ENCODE data around the gene DGKD. TPM values are rescaled to one million over a fixed set of nuclear protein-coding genes. Genes with fewer than 3 reads are reported as not detected.

DGKD gene
- polyA plus RNA-seq, 3 donors: 14.5 to 67.5 (median 16.6) TPM

DNA sequence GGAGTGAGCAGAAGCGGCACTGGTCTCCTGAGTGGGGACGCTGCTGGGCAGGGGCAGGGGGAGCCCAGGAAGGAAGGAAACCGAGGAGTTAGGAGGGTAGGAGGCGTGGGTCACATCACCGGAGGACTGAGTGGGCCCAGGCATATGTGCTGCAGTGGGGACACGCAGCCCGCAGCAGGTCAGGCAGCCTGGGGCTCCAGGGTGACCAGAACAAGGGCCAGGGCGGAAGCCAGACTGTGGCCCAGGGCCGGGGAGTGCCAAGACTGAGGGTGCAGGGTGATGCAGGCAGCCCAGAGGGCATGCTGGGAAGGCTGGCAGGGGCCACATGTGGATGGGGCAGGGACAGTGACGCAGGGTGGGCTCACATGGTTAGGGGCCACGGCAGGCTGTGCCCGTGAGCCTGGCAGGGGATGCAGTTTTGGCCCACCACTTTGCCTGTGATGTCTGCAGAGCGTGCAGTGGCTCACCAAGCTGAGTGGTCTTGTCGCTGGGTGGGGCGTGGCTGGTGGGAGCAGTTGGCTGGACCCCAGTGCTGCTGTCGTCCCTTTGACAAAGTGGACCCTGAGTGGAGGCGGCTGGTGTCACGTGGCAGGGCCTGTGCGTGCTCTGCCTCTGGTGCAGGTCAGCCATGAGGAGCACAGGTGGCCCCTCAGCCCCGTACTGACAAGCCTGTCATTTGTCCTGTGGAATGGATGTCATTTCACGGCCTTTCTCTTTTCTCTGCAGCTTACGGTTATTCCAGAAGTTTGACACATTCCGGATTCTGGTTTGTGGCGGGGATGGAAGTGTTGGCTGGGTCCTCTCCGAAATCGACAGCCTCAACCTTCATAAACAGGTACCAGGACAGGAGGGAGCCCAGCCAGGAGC is 87.1 kb downstream of the DGKD start:
- peaks cover 20% of the 10 kb centered on the region for H3K79me2 ChIP-seq (ENCODE audit: insufficient read depth, low read length)

DNA sequence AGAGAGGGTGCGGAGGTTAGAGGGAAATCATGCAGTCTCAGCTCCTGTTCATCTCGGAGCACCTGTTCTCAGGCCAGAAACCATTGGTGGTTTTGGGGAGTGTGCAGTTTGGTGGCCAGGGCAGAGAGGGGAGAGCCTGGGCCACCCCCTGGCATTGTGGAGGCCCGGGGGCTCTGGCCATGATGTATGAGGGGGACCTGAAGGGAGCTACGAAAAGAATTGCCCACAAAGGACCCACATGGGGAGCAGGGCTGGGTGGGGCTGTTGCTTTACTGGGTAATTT is 87.7 kb downstream of the DGKD start:
- H3K27ac Mint-ChIP-seq: peak overlapping the region in 4 of 7 donors; percentile 14 to 68 (median 35)
- H3K36me3 Mint-ChIP-seq: peaks cover 88 to 98% of the 10 kb centered on the region in 2 donors
- no peaks in the 10 kb centered on the region for H3K4me1 ChIP-seq (ENCODE audit: control insufficient read depth in 1 of 2, insufficient read depth in 2 of 2, low read length in 2 of 2)
- H3K27me3 Mint-ChIP-seq (ENCODE audit: low read depth in 3 of 3): peaks cover 0 to 2% (median 0%) of the 10 kb centered on the region in 3 donors
- H4K20me1 ChIP-seq (ENCODE audit: insufficient read depth, low read length): peaks cover 78% of the 10 kb centered on the region
- peaks cover 94 to 100% of the 10 kb centered on the region in 2 donors for H3K36me3 ChIP-seq (replicated peaks in 1 of 2; ENCODE audit: control insufficient read depth in 1 of 2, insufficient read depth in 2 of 2, low read length in 2 of 2)
- H3K9ac ChIP-seq (ENCODE audit: insufficient read depth, low read length, poor library complexity, severe bottlenecking): no peak overlapping the region
- DNase-seq: no peak
- no peak overlapping the region for H3K4me3 Mint-ChIP-seq
- no peak overlapping the region for H3K4me3 ChIP-seq (replicated peaks in 1 of 3; ENCODE audit: low read depth in 2 of 3, low read length in 3 of 3)
- WGBS (ENCODE audit: insufficient coverage): 94% methylated on average over 2 of the region's 4 CpGs
- no peaks in the 10 kb centered on the region for H3K27me3 ChIP-seq (ENCODE audit: control insufficient read depth in 2 of 2, insufficient read depth in 2 of 2, low read length in 2 of 2)
- H3K79me2 ChIP-seq (ENCODE audit: insufficient read depth, low read length): peaks cover 16% of the 10 kb centered on the region
- H3K9me3 ChIP-seq (replicated peaks in 1 of 2; ENCODE audit: control insufficient read depth in 1 of 2, insufficient read depth in 1 of 2, low read length in 2 of 2): no peaks in the 10 kb centered on the region
- H2AFZ ChIP-seq (ENCODE audit: insufficient read depth, low read depth, low read length, poor library complexity, severe bottlenecking): no peak overlapping the region
- no peaks in the 10 kb centered on the region for H3K4me1 Mint-ChIP-seq
- no peak overlapping the region for H3K4me2 ChIP-seq (replicated peaks; ENCODE audit: extremely low read depth, low read length, poor library complexity, severe bottlenecking)
- no peaks in the 10 kb centered on the region for H3K9me3 Mint-ChIP-seq
- intact Hi-C loops (cut with micrococcal nuclease): no loop called here
- H3K27ac ChIP-seq (ENCODE audit: low read depth in 1 of 2, low read length in 2 of 2): no peak overlapping the region
- TF ChIP-seq, protein P1, sequence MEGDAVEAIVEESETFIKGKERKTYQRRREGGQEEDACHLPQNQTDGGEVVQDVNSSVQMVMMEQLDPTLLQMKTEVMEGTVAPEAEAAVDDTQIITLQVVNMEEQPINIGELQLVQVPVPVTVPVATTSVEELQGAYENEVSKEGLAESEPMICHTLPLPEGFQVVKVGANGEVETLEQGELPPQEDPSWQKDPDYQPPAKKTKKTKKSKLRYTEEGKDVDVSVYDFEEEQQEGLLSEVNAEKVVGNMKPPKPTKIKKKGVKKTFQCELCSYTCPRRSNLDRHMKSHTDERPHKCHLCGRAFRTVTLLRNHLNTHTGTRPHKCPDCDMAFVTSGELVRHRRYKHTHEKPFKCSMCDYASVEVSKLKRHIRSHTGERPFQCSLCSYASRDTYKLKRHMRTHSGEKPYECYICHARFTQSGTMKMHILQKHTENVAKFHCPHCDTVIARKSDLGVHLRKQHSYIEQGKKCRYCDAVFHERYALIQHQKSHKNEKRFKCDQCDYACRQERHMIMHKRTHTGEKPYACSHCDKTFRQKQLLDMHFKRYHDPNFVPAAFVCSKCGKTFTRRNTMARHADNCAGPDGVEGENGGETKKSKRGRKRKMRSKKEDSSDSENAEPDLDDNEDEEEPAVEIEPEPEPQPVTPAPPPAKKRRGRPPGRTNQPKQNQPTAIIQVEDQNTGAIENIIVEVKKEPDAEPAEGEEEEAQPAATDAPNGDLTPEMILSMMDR (IDR thresholded peaks at IDR 0.05): no peak

More for the DNA sequence above, 87.1 kb downstream of the DGKD start:
- peaks cover 79% of the 10 kb centered on the region for H4K20me1 ChIP-seq (ENCODE audit: insufficient read depth, low read length)
- TF ChIP-seq, protein P1 (IDR thresholded peaks at IDR 0.05): no peak
- no peak overlapping the region for H3K9ac ChIP-seq (ENCODE audit: insufficient read depth, low read length, poor library complexity, severe bottlenecking)
- WGBS (ENCODE audit: insufficient coverage): 97% methylated on average over 21 of the region's 26 CpGs
- no peak overlapping the region for H3K4me3 ChIP-seq (replicated peaks in 1 of 3; ENCODE audit: low read depth in 2 of 3, low read length in 3 of 3)
- no peaks in the 10 kb centered on the region for H3K9me3 ChIP-seq (replicated peaks in 1 of 2; ENCODE audit: control insufficient read depth in 1 of 2, insufficient read depth in 1 of 2, low read length in 2 of 2)
- Mint-ChIP-seq H3K4me1 (no peaks in the 10 kb centered on the region), H3K9me3 (no peaks in the 10 kb centered on the region), H3K27ac (peak overlapping the region in 4 of 7 donors; percentile 20 to 68 (median 35)), H3K27me3 (ENCODE audit: low read depth in 3 of 3) (peaks cover 0 to 2% (median 0%) of the 10 kb centered on the region in 3 donors), H3K36me3 (peaks cover 89 to 98% of the 10 kb centered on the region in 2 donors), H3K4me3 (no peak overlapping the region)
- H3K27ac ChIP-seq (ENCODE audit: low read depth in 1 of 2, low read length in 2 of 2): no peak overlapping the region
- intact Hi-C loops (cut with micrococcal nuclease): no loop called here
- no peak overlapping the region for H2AFZ ChIP-seq (ENCODE audit: insufficient read depth, low read depth, low read length, poor library complexity, severe bottlenecking)
- no peaks in the 10 kb centered on the region for H3K27me3 ChIP-seq (ENCODE audit: control insufficient read depth in 2 of 2, insufficient read depth in 2 of 2, low read length in 2 of 2)
- peaks cover 94 to 100% of the 10 kb centered on the region in 2 donors for H3K36me3 ChIP-seq (replicated peaks in 1 of 2; ENCODE audit: control insufficient read depth in 1 of 2, insufficient read depth in 2 of 2, low read length in 2 of 2)
- no peak overlapping the region for H3K4me2 ChIP-seq (replicated peaks; ENCODE audit: extremely low read depth, low read length, poor library complexity, severe bottlenecking)
- DNase-seq: no peak
- H3K4me1 ChIP-seq (ENCODE audit: control insufficient read depth in 1 of 2, insufficient read depth in 2 of 2, low read length in 2 of 2): no peaks in the 10 kb centered on the region
